Measurements from ENCODE around the gene CPNE7. TPM values are rescaled to one million over a fixed set of nuclear protein-coding genes. Genes with fewer than 3 reads are reported as not detected.

The CPNE7 gene
- total and polyA plus RNA-seq, 2 of the 13 experiments (the other 11 are each of a cell fraction or from before 2014, with no cell fraction given): 0.59 TPM; not detected in 1

- TF ChIP-seq ZNF407 (CRISPR knock-in tag; IDR thresholded peaks at IDR 0.05; ENCODE audit: not compliant biosample characterization): no peak
- no peak for TF ChIP-seq MYNN (CRISPR knock-in tag; IDR thresholded peaks at IDR 0.05; ENCODE audit: low read depth)
- no peak for TF ChIP-seq ZBTB40 (IDR thresholded peaks at IDR 0.05)
- peak; percentile 62 for TF ChIP-seq ZBTB40 (CRISPR knock-in tag; IDR thresholded peaks at IDR 0.05)
- peak; percentile 3; the same call in 1 of the 2 replicates for TF ChIP-seq ETV5 (CRISPR knock-in tag; IDR thresholded peaks at IDR 0.05; ENCODE audit: borderline replicate concordance)
- TF ChIP-seq ZBTB42 (CRISPR knock-in tag; IDR thresholded peaks at IDR 0.05): peak; percentile 73; the same call in 1 of the 2 replicates
- TF ChIP-seq GLMP (CRISPR knock-in tag; IDR thresholded peaks at IDR 0.05; ENCODE audit: borderline replicate concordance): no peak
- TF ChIP-seq PBX2 (CRISPR knock-in tag; IDR thresholded peaks at IDR 0.05): peak; percentile 76
These were observed 2.9 kb upstream of the CPNE7 start (continued) for GRCh38 chr16:89572485-89573205.

All from HepG2 (cell line).